Body of pancreas (tissue), 4 donors: Measurements from ENCODE around the gene TCHP. TPM values are rescaled to one million over a fixed set of nuclear protein-coding genes. Genes with fewer than 3 reads are reported as not detected.
"Not testable (repeated sequence)": the region's sequence is repeated elsewhere in the genome, so short reads cannot be mapped to it uniquely, and the experiment has no call there.

Experiments
- ATAC-seq: fragments of 150-250 bp; one replicate; pipeline ENCODE4 v1.9.1; 2016
- DNase-seq, 4 donors: peaks; one replicate each; pipeline ENCODE4 v3.0.0-alpha.2; 2019
- H3K27ac ChIP-seq, 4 donors: fragments of 200-600 bp; sonication (generic); 1 replicate in 3 of 4; 2 replicates in 1 of 4; pipeline versions ENCODE4 v1.5.1 to v1.6.1; 2016 to 2019; ENCODE audit warnings: mild to moderate bottlenecking in 1 of 4, mixed read lengths in 1 of 4, moderate library complexity in 1 of 4
- H3K27me3 ChIP-seq, 2 donors: fragments of 200-600 bp; sonication (generic); one replicate each; pipeline ENCODE4 v1.6.0; 2016; ENCODE audit warnings: mild to moderate bottlenecking in 1 of 2
- H3K36me3 ChIP-seq, 2 donors: fragments of 200-600 bp; sonication (generic); replicated peaks in 1 of 2; 2 replicates each; pipeline ENCODE4 v1.5.1; 2016; ENCODE audit warnings: low read depth in 2 of 2; ENCODE audit not compliant: insufficient read depth in 1 of 2
- H3K4me1 ChIP-seq: fragments of 200-600 bp; sonication (generic); one replicate; pipeline ENCODE4 v1.6.0; 2016
- H3K4me3 ChIP-seq, 2 donors: fragments of 200-600 bp; sonication (generic); 1 replicate in 1 of 2; 2 replicates in 1 of 2; pipeline ENCODE4 v1.5.1; 2016 to 2019
- H3K9me3 ChIP-seq, 3 donors: fragments of 200-600 bp; sonication (generic); 1 replicate in 2 of 3; 2 replicates in 1 of 3; pipeline ENCODE4 v1.5.1; 2016
- POLR2A ChIP-seq, 3 donors: fragments of 450-650 bp; IDR thresholded peaks; one replicate each; pipeline ENCODE4 v1.6.1; 2016; ENCODE audit warnings: antibody characterized with exemption in 3 of 3, mild to moderate bottlenecking in 2 of 3
- WGBS, 2 donors: methylation state at CpG; one replicate each; pipeline ENCODE4 v1.1.5; 2017; 5-methylcytosine and 5-hydroxymethylcytosine counted together
- intact Hi-C: fragments of 100-400 bp; cut with DNase I; formaldehyde crosslinking; loops from one replicate; pipeline ENCODE4 v1.15.1; 2023
- total RNA-seq, 2 donors: library from RNA; depleted of rRNA; stranded (reverse); fragments of >200 nt; gene quantifications; one replicate each; pipeline ENCODE4 v1.1.0, GENCODE V29; 2016
- TF ChIP-seq, protein P1 (sequence below), 7 experiments: fragments of 450-650 bp in 4 of 7; fragments of 200-600 bp in 3 of 7; sonication (generic) in 3 of 7; IDR thresholded peaks; one replicate each; pipeline ENCODE4 v1.5.1; 2016 to 2019; ENCODE audit warnings: antibody characterized with exemption in 7 of 7

TCHP gene, protein sequence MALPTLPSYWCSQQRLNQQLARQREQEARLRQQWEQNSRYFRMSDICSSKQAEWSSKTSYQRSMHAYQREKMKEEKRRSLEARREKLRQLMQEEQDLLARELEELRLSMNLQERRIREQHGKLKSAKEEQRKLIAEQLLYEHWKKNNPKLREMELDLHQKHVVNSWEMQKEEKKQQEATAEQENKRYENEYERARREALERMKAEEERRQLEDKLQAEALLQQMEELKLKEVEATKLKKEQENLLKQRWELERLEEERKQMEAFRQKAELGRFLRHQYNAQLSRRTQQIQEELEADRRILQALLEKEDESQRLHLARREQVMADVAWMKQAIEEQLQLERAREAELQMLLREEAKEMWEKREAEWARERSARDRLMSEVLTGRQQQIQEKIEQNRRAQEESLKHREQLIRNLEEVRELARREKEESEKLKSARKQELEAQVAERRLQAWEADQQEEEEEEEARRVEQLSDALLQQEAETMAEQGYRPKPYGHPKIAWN
- 10 to 100 TPM; 29.3 to 72.2 TPM for total RNA-seq

DNA sequence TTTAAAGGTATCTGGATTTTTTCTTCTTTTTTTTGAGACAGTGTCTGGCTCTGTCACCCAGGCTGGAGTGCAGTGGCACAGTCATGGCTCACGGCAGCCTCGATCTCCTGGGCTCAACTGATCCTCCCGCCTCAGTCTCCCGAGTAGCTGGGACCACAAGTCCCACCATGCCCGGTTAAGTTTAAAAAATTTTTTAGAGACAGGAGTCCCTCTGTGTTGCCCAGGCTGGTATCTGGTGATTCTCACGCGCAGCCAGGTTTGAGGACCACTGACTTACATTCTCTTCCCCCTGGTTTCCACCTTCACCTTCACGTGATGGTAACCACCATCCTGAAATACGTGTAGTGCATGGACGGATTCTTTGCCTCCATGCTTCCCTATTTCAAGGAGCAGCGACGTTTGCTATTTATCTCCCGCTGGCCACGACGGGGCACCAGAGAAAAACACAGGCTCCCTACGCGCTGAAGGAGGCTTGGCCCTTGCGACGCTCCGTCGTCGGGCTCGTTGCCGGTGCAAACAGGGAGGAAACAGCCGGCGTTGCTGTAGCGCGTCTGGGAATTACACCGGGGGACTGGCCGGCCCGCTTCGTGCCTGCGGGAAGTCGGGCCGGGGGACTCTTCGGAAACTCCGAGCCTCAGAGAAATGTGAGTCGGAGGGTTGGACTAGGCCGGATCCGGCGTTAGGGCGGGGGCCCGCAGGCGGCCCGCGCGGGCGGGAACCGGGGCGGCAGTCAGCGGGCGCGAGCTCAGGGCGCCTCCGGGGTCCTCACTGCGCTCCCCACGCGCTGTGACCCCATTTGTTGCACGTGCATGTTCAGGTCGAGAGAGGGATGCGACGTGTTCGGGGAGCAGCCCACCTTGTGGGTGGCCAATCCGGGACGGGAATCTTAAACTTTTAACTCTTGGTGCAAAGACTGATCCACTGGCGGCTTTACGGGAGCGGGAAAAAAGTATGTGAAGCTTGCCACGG is at the start of gene TCHP:
Gene TCHP (plus strand): TSS at position 492 of the 969 bp plus-strand sequence. CDS start 2,753 bp downstream, outside the sequence.
- 1 to 2% methylated on average over 10 to 69 of the region's 69 CpGs for WGBS, 2 donors
- Histone ChIP-seq H3K27ac (peak within 1 kb of the TSS; percentile 52 to 82 (median 78)), H3K27me3 (no peaks in the 10 kb centered on the region), H3K4me1 (peaks cover 24% of the 10 kb centered on the region), H3K9me3 (no peaks in the 10 kb centered on the region), H3K36me3 (peaks cover 0 to 16% of the 10 kb centered on the region in 2 donors), H3K4me3 (peak within 1 kb of the TSS; percentile 44 to 89)
- ATAC-seq (peak; percentile 98), DNase-seq (peak; percentile 85 to 92 (median 89))
- intact Hi-C loops = loop anchor here (5.0 kb wide), 1 partner anchor 48 kb away; no protein-coding TSS in a partner anchor
- TF ChIP-seq, protein P1, sequence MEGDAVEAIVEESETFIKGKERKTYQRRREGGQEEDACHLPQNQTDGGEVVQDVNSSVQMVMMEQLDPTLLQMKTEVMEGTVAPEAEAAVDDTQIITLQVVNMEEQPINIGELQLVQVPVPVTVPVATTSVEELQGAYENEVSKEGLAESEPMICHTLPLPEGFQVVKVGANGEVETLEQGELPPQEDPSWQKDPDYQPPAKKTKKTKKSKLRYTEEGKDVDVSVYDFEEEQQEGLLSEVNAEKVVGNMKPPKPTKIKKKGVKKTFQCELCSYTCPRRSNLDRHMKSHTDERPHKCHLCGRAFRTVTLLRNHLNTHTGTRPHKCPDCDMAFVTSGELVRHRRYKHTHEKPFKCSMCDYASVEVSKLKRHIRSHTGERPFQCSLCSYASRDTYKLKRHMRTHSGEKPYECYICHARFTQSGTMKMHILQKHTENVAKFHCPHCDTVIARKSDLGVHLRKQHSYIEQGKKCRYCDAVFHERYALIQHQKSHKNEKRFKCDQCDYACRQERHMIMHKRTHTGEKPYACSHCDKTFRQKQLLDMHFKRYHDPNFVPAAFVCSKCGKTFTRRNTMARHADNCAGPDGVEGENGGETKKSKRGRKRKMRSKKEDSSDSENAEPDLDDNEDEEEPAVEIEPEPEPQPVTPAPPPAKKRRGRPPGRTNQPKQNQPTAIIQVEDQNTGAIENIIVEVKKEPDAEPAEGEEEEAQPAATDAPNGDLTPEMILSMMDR (IDR thresholded peaks at IDR 0.05) = peak in 6 of 7 experiments; percentile 12 to 66 (median 47)
- TF ChIP-seq POLR2A (IDR thresholded peaks at IDR 0.05) = peak; percentile 30 to 73 (median 63)

DNA sequence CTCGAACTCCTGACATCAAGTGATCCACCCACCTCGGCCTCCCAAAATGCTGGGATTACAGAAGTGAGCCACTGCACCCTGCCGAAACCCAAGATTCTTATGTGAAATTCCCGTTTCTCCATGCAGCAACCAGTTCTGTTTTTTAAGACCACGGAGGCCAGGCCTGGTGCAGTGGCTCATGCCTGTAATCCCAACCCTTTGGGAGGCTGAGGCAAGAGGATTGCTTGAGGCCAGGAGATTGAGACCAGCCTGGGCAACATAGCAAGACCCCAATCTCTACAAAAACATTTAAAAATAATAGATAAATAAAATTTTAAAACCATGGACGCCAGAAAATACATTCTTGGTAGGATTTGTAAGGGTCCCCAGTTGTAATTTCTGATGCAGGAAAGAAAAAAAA is 49.6 kb upstream of the TCHP start:
- H3K9me3 ChIP-seq, H3K36me3 ChIP-seq, H3K27ac ChIP-seq, H3K4me3 ChIP-seq, H3K27me3 ChIP-seq, ATAC-seq, DNase-seq, H3K4me1 ChIP-seq: not testable (repeated sequence)
- intact Hi-C loops = loop anchor here (5.0 to 10.0 kb wide), 2 partner anchors 47 to 276 kb away; partner anchors contain the start of genes MMAB and MVK
- whole genome bisulfite sequencing, 2 donors = 83 to 89% methylated on average over 5 to 6 of the region's 6 CpGs

DNA sequence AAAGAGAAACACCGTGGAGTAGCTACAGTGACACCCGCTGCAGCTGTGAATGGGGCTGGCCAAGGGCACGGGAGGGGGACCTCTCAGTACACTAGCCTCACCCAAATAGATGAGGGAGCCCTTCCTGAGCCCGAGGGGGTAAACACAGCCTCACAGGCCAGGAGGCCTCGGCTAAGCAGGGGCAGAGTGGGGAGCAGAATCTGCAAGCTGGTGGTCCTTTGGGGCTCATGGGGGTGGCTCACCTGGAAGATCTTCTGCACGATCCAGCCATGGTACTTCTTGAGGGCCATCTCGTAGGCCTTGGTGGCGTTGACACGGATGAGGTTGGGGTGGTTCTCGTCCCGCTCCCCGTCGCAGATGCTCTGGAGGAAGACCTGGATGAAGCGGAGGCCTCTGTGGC is 44.7 kb upstream of the TCHP start:
- intact Hi-C loops = loop anchor here (10.0 kb wide), 1 partner anchor 281 kb away; the partner anchor contains the start of genes MMAB and MVK
- no peak for DNase-seq
- TF ChIP-seq, protein P1 (IDR thresholded peaks at IDR 0.05) = no peak
- TF ChIP-seq POLR2A (IDR thresholded peaks at IDR 0.05) = no peak
- Histone ChIP-seq H3K9me3 (no peaks in the 10 kb centered on the region), H3K27ac (no peak overlapping the region), H3K36me3 (peaks cover 0 to 13% of the 10 kb centered on the region in 2 donors), H3K4me1 (peaks cover 6% of the 10 kb centered on the region), H3K4me3 (no peak overlapping the region), H3K27me3 (no peaks in the 10 kb centered on the region)
- 89 to 100% methylated on average over 2 to 13 of the region's 14 CpGs for WGBS, 2 donors
- no peak for ATAC-seq

DNA sequence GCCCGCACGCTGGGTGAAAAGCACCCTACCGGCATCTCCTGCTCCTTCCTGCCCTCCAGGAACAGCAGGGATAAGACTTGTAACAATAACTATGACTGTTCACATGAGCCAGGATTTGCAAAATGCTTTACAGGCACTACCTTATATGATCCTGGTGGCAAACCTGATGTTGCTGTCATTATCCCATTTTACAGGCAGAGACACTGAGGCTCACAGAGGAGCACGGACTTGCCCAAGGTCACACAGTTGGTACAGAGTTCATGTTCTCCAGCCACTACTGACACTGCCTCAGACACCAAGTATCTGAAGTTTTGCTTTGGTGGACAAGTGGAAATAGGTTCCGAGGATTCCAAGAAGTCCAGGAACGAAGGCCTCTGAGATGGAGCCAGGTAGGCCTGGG is 42.4 kb upstream of the TCHP start:
- TF ChIP-seq, protein P1 (IDR thresholded peaks at IDR 0.05) = no peak
- no peak for TF ChIP-seq POLR2A (IDR thresholded peaks at IDR 0.05)
- intact Hi-C loops = loop anchor here (10.0 kb wide), 1 partner anchor 283 kb away; the partner anchor contains the start of genes MMAB and MVK

More for the DNA sequence above, 42.4 kb upstream of the TCHP start:
- no peak for DNase-seq
- H3K9me3 ChIP-seq = no peaks in the 10 kb centered on the region
- H3K4me1 ChIP-seq = peaks cover 6% of the 10 kb centered on the region
- H3K36me3 ChIP-seq = peaks cover 0 to 13% of the 10 kb centered on the region in 2 donors
- H3K27ac ChIP-seq = no peak overlapping the region
- H3K27me3 ChIP-seq = no peaks in the 10 kb centered on the region
- 85 to 92% methylated on average over 5 to 6 of the region's 6 CpGs for WGBS, 2 donors
- H3K4me3 ChIP-seq = no peak overlapping the region
- no peak for ATAC-seq
